ENCODE results near the gene H2BK1.

The H2BK1 gene

DNA sequence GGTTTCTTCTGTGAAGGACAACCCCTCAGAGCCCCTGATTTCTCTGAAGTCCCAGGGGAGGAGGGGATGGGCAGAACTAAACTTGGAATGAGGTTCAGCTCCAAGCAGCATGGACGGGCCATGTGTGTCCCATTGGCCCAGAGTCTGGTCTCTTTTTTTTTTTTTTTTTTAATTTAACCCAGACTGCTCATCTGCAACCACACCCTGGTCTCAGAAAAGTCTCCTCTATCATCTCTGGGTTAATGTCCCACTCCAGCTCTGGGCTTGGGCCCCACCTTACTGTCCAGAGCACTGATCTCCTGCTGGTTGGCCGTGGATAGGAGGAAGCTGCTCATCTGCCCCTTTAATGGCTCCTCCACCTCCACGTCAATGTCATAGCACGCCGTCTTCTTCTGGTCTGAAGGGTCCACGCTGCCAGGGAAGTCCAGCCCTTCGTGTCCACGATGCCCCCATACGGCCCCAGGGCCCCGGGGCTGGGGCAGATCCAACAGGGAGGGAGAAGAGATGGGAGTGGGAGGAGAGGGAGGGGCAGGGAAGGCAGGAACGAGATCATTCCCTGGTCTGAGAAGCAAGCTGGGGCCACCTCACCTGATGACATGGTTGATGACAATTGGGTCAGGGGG lies 29.7 kb upstream of the H2BK1 start:
- Histone ChIP-seq H3K27ac (ENCODE audit: insufficient read depth, low read length, poor library complexity, severe bottlenecking) (no peak overlapping the region), H3K4me1 (ENCODE audit: control insufficient read depth, insufficient read depth, low read length, poor library complexity, severe bottlenecking) (peaks cover 20% of the 10 kb centered on the region), H3K9me3 (ENCODE audit: control insufficient read depth, low read length) (no peaks in the 10 kb centered on the region), H3K4me3 (ENCODE audit: insufficient read depth, low read depth, low read length, poor library complexity, severe bottlenecking) (no peak overlapping the region), H3K27me3 (replicated peaks; ENCODE audit: control insufficient read depth, insufficient read depth, low read length, poor library complexity, severe bottlenecking) (peaks cover 6% of the 10 kb centered on the region), H3K36me3 (ENCODE audit: control insufficient read depth, insufficient read depth, low read length) (peaks cover 43% of the 10 kb centered on the region)
- no peak for DNase-seq

- H3K27me3 ChIP-seq (replicated peaks; ENCODE audit: control insufficient read depth, insufficient read depth, low read length, poor library complexity, severe bottlenecking) = no peaks in the 10 kb centered on the region
- DNase-seq = no peak
- H3K27ac ChIP-seq (ENCODE audit: insufficient read depth, low read length, poor library complexity, severe bottlenecking) = no peak overlapping the region
- H3K4me3 ChIP-seq (ENCODE audit: insufficient read depth, low read depth, low read length, poor library complexity, severe bottlenecking) = no peak overlapping the region
- peaks cover 15% of the 10 kb centered on the region for H3K4me1 ChIP-seq (ENCODE audit: control insufficient read depth, insufficient read depth, low read length, poor library complexity, severe bottlenecking)
- H3K36me3 ChIP-seq (ENCODE audit: control insufficient read depth, insufficient read depth, low read length) = peaks cover 46% of the 10 kb centered on the region
- H3K9me3 ChIP-seq (ENCODE audit: control insufficient read depth, low read length) = no peaks in the 10 kb centered on the region
Measured at GRCh38 chr7:151238924-151239836, 28.9 kb upstream of the H2BK1 start.

- H3K36me3 ChIP-seq (ENCODE audit: control insufficient read depth, insufficient read depth, low read length) = peaks cover 46% of the 10 kb centered on the region
Measured at GRCh38 chr7:151238190-151238810, 28.0 kb upstream of the H2BK1 start.

GRCh38 chr7:151237244-151238189 lies 27.2 kb upstream of the H2BK1 start:
- peaks cover 46% of the 10 kb centered on the region for H3K36me3 ChIP-seq (ENCODE audit: control insufficient read depth, insufficient read depth, low read length)
- H3K27ac ChIP-seq (ENCODE audit: insufficient read depth, low read length, poor library complexity, severe bottlenecking) = no peak overlapping the region
- no peaks in the 10 kb centered on the region for H3K27me3 ChIP-seq (replicated peaks; ENCODE audit: control insufficient read depth, insufficient read depth, low read length, poor library complexity, severe bottlenecking)
- no peak for DNase-seq
- H3K9me3 ChIP-seq (ENCODE audit: control insufficient read depth, low read length) = no peaks in the 10 kb centered on the region
- peaks cover 13% of the 10 kb centered on the region for H3K4me1 ChIP-seq (ENCODE audit: control insufficient read depth, insufficient read depth, low read length, poor library complexity, severe bottlenecking)
- H3K4me3 ChIP-seq (ENCODE audit: insufficient read depth, low read depth, low read length, poor library complexity, severe bottlenecking) = no peak overlapping the region

More at GRCh38 chr7:151238190-151238810, 28.0 kb upstream of the H2BK1 start:
- Histone ChIP-seq H3K4me1 (ENCODE audit: control insufficient read depth, insufficient read depth, low read length, poor library complexity, severe bottlenecking) (peaks cover 15% of the 10 kb centered on the region), H3K27me3 (replicated peaks; ENCODE audit: control insufficient read depth, insufficient read depth, low read length, poor library complexity, severe bottlenecking) (no peaks in the 10 kb centered on the region), H3K9me3 (ENCODE audit: control insufficient read depth, low read length) (no peaks in the 10 kb centered on the region), H3K27ac (ENCODE audit: insufficient read depth, low read length, poor library complexity, severe bottlenecking) (no peak overlapping the region), H3K4me3 (ENCODE audit: insufficient read depth, low read depth, low read length, poor library complexity, severe bottlenecking) (no peak overlapping the region)
- DNase-seq = no peak

DNA sequence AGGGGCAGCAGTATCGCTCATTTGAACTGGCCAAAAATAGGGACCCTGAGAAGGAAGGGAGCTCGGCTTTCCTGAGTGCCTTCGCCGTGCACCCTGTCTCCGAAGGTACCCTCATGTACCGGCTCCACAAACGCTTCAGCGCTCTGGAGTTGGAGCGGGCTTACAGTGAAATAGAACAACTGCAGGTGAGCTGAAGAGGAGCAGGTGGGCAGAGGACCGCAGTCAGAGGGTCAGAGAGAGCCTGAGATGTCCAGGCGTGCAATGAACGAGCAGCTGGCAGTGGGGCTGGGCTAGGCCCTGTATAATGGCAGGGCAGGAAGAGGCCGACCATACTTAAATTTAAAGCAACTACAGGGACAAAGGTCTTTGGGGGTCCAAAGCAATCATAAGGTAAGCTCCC lies 26.1 kb upstream of the H2BK1 start:
- H3K36me3 ChIP-seq (ENCODE audit: control insufficient read depth, insufficient read depth, low read length) = peaks cover 46% of the 10 kb centered on the region
- H3K4me1 ChIP-seq (ENCODE audit: control insufficient read depth, insufficient read depth, low read length, poor library complexity, severe bottlenecking) = peaks cover 17% of the 10 kb centered on the region
- no peak overlapping the region for H3K27ac ChIP-seq (ENCODE audit: insufficient read depth, low read length, poor library complexity, severe bottlenecking)
- DNase-seq = no peak
- H3K4me3 ChIP-seq (ENCODE audit: insufficient read depth, low read depth, low read length, poor library complexity, severe bottlenecking) = no peak overlapping the region
- H3K9me3 ChIP-seq (ENCODE audit: control insufficient read depth, low read length) = no peaks in the 10 kb centered on the region
- H3K27me3 ChIP-seq (replicated peaks; ENCODE audit: control insufficient read depth, insufficient read depth, low read length, poor library complexity, severe bottlenecking) = no peaks in the 10 kb centered on the region

DNA sequence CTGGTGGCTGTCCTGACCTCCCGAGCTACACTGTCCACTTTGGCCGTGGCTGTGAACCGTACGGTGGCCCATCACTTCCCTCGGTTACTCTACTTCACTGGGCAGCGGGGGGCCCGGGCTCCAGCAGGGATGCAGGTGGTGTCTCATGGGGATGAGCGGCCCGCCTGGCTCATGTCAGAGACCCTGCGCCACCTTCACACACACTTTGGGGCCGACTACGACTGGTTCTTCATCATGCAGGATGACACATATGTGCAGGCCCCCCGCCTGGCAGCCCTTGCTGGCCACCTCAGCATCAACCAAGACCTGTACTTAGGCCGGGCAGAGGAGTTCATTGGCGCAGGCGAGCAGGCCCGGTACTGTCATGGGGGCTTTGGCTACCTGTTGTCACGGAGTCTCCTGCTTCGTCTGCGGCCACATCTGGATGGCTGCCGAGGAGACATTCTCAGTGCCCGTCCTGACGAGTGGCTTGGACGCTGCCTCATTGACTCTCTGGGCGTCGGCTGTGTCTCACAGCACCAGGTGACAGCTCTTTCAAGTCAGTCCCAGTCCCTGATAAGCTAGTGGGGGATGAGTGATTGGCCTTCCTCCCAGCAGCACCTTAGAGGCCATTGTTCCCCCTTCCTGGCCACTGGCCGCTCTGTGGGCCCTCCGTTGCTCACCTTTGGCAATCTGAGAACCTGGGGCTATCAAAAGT lies 25.0 kb upstream of the H2BK1 start:
- Histone ChIP-seq H3K27ac (ENCODE audit: insufficient read depth, low read length, poor library complexity, severe bottlenecking) (no peak overlapping the region), H3K4me1 (ENCODE audit: control insufficient read depth, insufficient read depth, low read length, poor library complexity, severe bottlenecking) (peaks cover 17% of the 10 kb centered on the region), H3K36me3 (ENCODE audit: control insufficient read depth, insufficient read depth, low read length) (peaks cover 46% of the 10 kb centered on the region), H3K4me3 (ENCODE audit: insufficient read depth, low read depth, low read length, poor library complexity, severe bottlenecking) (no peak overlapping the region), H3K9me3 (ENCODE audit: control insufficient read depth, low read length) (no peaks in the 10 kb centered on the region), H3K27me3 (replicated peaks; ENCODE audit: control insufficient read depth, insufficient read depth, low read length, poor library complexity, severe bottlenecking) (no peaks in the 10 kb centered on the region)
- no peak for DNase-seq

GRCh38 chr7:151233804-151234203 lies 23.5 kb upstream of the H2BK1 start:
- no peaks in the 10 kb centered on the region for H3K27me3 ChIP-seq (replicated peaks; ENCODE audit: control insufficient read depth, insufficient read depth, low read length, poor library complexity, severe bottlenecking)
- no peaks in the 10 kb centered on the region for H3K9me3 ChIP-seq (ENCODE audit: control insufficient read depth, low read length)
- peaks cover 40% of the 10 kb centered on the region for H3K36me3 ChIP-seq (ENCODE audit: control insufficient read depth, insufficient read depth, low read length)
- no peak overlapping the region for H3K27ac ChIP-seq (ENCODE audit: insufficient read depth, low read length, poor library complexity, severe bottlenecking)
- peak overlapping the region; percentile 98 for H3K4me3 ChIP-seq (ENCODE audit: insufficient read depth, low read depth, low read length, poor library complexity, severe bottlenecking)
- no peak for DNase-seq
- H3K4me1 ChIP-seq (ENCODE audit: control insufficient read depth, insufficient read depth, low read length, poor library complexity, severe bottlenecking) = peaks cover 17% of the 10 kb centered on the region

DNA sequence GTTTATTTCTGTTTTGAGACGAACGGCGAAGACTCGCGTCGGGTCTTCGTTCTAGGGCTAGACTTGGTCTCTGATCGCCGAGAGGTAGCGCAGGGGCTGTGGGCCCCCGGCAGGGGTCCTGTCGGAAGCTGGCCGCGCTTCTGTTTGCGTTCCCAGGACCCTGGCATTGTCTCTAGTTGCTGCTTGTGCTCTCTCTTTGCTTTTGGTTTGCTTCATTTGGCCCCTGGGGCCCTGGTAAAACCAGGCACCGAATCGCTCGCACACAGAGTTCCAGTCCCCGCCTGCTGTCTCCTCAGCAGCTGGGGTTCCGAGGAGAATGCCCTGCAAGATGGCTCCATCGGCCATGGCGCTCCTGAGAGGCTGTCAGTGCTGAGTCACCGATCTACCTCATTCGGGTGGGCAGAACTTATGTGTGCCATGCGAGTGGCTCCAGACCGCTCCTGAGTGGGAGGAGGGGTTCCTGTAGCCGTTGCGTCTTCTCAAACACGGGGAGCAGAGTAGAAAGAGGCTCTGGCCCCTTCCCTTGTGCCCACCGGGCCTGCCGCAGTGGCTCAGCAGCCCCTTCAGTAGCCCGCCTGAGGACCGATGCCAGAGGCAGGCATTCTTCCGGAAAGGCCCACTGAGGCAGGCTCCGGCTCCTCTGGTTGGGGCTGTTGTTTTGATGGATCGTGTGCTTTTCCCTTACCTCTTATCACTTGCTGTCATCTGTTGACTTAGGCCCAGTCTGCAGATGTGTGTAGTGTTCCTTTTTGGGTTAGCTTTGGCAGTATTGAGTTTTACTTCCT lies 22.8 kb upstream of the H2BK1 start:
- no peaks in the 10 kb centered on the region for H3K9me3 ChIP-seq (ENCODE audit: control insufficient read depth, low read length)
- H3K4me3 ChIP-seq (ENCODE audit: insufficient read depth, low read depth, low read length, poor library complexity, severe bottlenecking) = peak overlapping the region; percentile 98
- H3K27ac ChIP-seq (ENCODE audit: insufficient read depth, low read length, poor library complexity, severe bottlenecking) = peak overlapping the region; percentile 73
- peak; percentile 47 to 55 (median 48) for DNase-seq
- H3K36me3 ChIP-seq (ENCODE audit: control insufficient read depth, insufficient read depth, low read length) = peaks cover 33% of the 10 kb centered on the region
- no peaks in the 10 kb centered on the region for H3K27me3 ChIP-seq (replicated peaks; ENCODE audit: control insufficient read depth, insufficient read depth, low read length, poor library complexity, severe bottlenecking)
- peaks cover 17% of the 10 kb centered on the region for H3K4me1 ChIP-seq (ENCODE audit: control insufficient read depth, insufficient read depth, low read length, poor library complexity, severe bottlenecking)
